ENCODE data around the gene LCN15. TPM values are rescaled to one million over a fixed set of nuclear protein-coding genes. Genes with fewer than 3 reads are reported as not detected.
"Not testable (repeated sequence)": the region's sequence is repeated elsewhere in the genome, so short reads cannot be mapped to it uniquely, and the experiment has no call there.

LCN15 gene
- total RNA-seq, 1 donor from 2014 or later = 1.3 TPM

- Mint-ChIP-seq H3K9me3 (no peaks in the 10 kb centered on the region), H3K4me1 (peaks cover 26% of the 10 kb centered on the region), H3K27ac (no peak overlapping the region), H3K4me3 (no peak overlapping the region), H3K36me3 (peaks cover 11% of the 10 kb centered on the region), H3K27me3 (ENCODE audit: low read depth) (no peaks in the 10 kb centered on the region)
- TF ChIP-seq, protein P1, sequence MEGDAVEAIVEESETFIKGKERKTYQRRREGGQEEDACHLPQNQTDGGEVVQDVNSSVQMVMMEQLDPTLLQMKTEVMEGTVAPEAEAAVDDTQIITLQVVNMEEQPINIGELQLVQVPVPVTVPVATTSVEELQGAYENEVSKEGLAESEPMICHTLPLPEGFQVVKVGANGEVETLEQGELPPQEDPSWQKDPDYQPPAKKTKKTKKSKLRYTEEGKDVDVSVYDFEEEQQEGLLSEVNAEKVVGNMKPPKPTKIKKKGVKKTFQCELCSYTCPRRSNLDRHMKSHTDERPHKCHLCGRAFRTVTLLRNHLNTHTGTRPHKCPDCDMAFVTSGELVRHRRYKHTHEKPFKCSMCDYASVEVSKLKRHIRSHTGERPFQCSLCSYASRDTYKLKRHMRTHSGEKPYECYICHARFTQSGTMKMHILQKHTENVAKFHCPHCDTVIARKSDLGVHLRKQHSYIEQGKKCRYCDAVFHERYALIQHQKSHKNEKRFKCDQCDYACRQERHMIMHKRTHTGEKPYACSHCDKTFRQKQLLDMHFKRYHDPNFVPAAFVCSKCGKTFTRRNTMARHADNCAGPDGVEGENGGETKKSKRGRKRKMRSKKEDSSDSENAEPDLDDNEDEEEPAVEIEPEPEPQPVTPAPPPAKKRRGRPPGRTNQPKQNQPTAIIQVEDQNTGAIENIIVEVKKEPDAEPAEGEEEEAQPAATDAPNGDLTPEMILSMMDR (IDR thresholded peaks at IDR 0.05; ENCODE audit: unreplicated experiment) = no peak
- no peak for DNase-seq (ENCODE audit: low spot score in 2 of 2, unreplicated experiment in 2 of 2)
These were observed 38.0 kb upstream of the LCN15 start for GRCh38 chr9:136802321-136802720.

- TF ChIP-seq, protein P1 (IDR thresholded peaks at IDR 0.05; ENCODE audit: unreplicated experiment) = no peak
- Mint-ChIP-seq H3K4me3 (peak overlapping the region; percentile 87), H3K27ac (peak overlapping the region; percentile 96), H3K36me3 (peaks cover 7% of the 10 kb centered on the region), H3K27me3 (ENCODE audit: low read depth) (no peaks in the 10 kb centered on the region), H3K9me3 (no peaks in the 10 kb centered on the region), H3K4me1 (peaks cover 36% of the 10 kb centered on the region)
- DNase-seq (ENCODE audit: low spot score in 2 of 2, unreplicated experiment in 2 of 2) = peak; percentile 84 to 95
These were observed 35.7 kb upstream of the LCN15 start for GRCh38 chr9:136799854-136800657.

DNA sequence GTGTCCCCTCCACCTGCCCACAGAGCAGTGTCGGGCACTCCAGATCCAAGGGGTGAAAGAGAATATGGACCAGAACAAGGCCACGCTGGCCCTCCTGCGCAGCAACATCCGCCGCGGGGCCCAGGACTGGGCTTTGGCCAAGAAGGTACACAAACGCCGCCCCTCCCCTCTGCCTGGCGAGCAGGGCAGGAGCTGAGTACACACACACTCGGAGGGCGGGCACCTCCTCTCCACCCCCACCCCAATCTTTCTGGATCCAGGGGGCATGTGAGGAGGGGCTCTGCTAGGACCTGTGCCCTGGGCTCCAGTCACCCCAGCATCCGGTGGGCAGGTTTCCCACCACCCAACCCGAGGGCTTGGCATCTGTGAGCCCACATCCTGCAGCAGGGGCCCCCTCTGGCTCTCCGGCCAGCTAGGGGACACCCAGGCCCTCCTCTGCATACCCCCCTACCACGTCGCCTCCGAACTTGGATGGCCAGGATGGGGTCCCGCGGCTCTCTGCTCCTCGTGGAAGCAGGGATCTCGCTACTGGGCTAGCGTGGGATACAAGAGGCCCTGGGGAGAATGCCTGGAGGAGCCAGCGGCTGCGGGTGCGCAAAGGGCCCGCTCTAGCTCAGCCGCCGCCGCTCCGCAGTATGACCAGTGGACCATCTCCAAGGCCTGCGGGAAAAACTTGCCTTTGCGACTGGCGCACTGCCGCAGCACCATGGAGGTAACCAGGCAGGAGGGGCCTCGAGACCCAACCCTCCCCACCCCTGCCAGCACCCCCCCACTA is 34.9 kb upstream of the LCN15 start:
- Mint-ChIP-seq H3K4me3 (peak overlapping the region; percentile 64), H3K27ac (no peak overlapping the region), H3K4me1 (peaks cover 43% of the 10 kb centered on the region), H3K9me3 (no peaks in the 10 kb centered on the region), H3K27me3 (ENCODE audit: low read depth) (no peaks in the 10 kb centered on the region), H3K36me3 (peaks cover 7% of the 10 kb centered on the region)
- no peak for DNase-seq (ENCODE audit: low spot score in 2 of 2, unreplicated experiment in 2 of 2)
- TF ChIP-seq, protein P1 (IDR thresholded peaks at IDR 0.05; ENCODE audit: unreplicated experiment) = no peak

- Mint-ChIP-seq H3K27ac (no peak overlapping the region), H3K9me3 (no peaks in the 10 kb centered on the region), H3K4me3 (peak overlapping the region; percentile 64), H3K27me3 (ENCODE audit: low read depth) (no peaks in the 10 kb centered on the region), H3K36me3 (peaks cover 3% of the 10 kb centered on the region), H3K4me1 (peaks cover 45% of the 10 kb centered on the region)
- TF ChIP-seq, protein P1 (IDR thresholded peaks at IDR 0.05; ENCODE audit: unreplicated experiment) = no peak
- DNase-seq (ENCODE audit: low spot score in 2 of 2, unreplicated experiment in 2 of 2) = no peak
These were observed 34.4 kb upstream of the LCN15 start for GRCh38 chr9:136798708-136799078.

GRCh38 chr9:136796775-136797347 is 32.5 kb upstream of the LCN15 start:
- peak overlapping the region; percentile 97 for H3K27ac Mint-ChIP-seq

More at GRCh38 chr9:136796775-136797347, 32.5 kb upstream of the LCN15 start:
- not testable (repeated sequence) for H3K36me3 Mint-ChIP-seq; H3K9me3 Mint-ChIP-seq; H3K27me3 Mint-ChIP-seq (ENCODE audit: low read depth)
- DNase-seq (ENCODE audit: low spot score in 2 of 2, unreplicated experiment in 2 of 2) = peak in 1 of 2 experiments; percentile 61
- Mint-ChIP-seq H3K4me3 (peak overlapping the region; percentile 57), H3K4me1 (peaks cover 56% of the 10 kb centered on the region)
